Measurements from ENCODE around the gene OSBPL2.

Gene OSBPL2

DNA sequence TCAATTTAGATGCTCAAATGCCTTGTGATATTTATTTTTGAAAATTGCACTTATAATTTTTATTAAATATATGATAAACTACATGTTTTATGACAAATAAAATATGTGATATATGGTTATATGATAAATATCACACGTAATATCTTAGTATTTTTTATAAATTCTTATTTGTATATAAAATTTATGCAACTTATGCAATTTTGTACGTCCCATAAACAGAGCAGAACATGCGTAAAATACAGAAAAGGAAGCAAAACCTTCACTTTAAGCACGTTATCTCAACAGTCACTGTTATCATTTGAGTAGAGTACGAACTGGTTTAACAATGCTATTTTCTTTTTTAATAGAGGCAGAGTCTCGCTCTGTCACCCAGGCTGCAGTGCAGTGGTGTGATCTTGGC lies 48.8 kb downstream of the OSBPL2 start:
- DNase-seq, result no peak

GRCh38 chr20:62287759-62288534 lies 49.6 kb downstream of the OSBPL2 start:
- no peak for DNase-seq

DNA sequence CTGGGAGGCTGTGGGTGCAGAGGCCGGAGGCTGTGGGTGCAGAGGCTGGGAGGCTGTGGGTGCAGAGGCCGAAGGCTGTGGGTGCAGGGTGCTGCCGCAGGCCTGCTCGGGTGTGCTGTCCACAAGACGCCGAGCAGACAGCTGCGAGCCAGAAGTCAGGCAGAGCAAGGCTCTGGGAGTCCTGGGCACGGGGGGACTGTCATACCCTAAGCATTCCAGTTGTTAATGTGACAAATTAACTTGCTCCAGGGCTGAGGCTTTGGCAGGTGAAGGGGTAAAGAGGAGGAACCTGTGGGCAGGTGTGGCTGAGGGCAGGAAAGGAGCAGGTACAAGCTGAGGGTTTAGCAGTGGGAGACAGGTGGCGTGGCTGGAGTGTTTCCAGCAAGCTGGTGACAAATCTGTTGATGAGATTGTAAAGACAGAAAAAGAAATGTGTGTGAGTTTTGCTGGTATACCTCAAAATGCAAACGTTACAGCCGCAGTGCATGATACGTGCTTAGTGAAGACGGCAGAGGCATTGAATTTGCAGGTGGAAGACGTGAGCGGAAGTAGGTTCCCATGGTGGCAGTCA lies 50.3 kb downstream of the OSBPL2 start:
- no peak for DNase-seq

DNA sequence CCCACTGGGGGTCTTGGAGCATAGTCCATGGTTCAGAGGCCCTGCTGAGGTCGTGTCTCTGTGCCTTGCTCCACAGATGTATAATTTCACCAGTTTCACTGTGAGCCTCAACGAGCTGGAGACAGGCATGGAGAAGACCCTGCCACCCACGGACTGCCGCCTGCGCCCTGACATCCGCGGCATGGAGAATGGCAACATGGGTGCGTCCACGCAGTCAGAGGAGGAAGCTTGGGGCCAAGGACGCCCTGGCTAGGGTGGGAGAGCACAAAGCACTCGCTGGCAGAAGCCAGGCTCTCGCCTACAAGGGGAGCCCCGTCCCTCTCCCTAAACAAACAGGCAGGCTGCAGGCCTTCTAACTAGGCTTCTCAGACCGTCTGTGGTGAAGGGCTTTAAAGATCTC lies 50.8 kb downstream of the OSBPL2 start:
- no peak for DNase-seq

GRCh38 chr20:62289898-62290297 lies 51.6 kb downstream of the OSBPL2 start:
- DNase-seq, result no peak

GRCh38 chr20:62291251-62292066 lies 53.1 kb downstream of the OSBPL2 start:
- DNase-seq, result no peak

- DNase-seq, result no peak
Measured at GRCh38 chr20:62292108-62292507, 53.8 kb downstream of the OSBPL2 start.

- no peak for DNase-seq
Measured at GRCh38 chr20:62293111-62293784, 54.9 kb downstream of the OSBPL2 start.

DNA sequence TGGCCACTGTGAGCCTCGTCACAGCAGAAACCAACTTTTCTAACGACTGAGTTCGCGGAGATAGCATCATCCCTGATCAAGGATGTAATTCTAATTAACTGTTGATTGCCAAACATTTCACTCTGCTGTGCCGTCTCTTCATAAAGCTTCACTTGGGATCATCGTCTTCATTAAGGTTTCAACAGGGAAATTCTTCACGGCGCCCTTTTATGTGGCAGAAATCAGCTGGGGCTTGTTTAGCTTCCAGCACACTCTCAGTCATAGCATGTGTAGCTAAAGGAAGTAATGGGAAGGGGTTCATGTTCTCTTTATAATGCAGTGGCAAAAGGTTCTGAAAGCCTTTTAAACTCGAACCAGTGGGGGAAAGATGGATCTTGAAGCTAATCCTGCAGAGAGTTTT lies 55.6 kb downstream of the OSBPL2 start:
- DNase-seq, result no peak

DNA sequence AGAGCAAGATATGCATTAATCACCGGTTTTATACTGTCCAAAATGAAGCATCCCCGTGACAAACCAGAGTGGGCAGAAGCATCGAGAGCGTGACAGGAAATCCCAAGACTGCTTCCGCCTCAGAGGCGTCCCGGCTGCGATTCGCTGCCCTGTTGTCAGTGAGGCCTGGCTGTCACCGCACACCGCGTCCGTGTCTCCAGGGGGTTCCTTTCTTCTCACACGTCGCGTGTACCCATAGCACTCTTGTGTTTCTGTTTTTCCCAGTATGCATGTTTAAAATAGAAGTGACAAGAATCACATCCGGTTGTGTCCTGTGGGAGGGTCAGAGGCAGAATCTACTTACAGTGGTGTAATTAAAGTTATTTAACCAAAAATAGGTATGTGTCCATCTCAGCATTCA lies 56.2 kb downstream of the OSBPL2 start:
- no peak for DNase-seq

- no peak for DNase-seq
Measured at GRCh38 chr20:62296724-62297448, 58.6 kb downstream of the OSBPL2 start.

DNA sequence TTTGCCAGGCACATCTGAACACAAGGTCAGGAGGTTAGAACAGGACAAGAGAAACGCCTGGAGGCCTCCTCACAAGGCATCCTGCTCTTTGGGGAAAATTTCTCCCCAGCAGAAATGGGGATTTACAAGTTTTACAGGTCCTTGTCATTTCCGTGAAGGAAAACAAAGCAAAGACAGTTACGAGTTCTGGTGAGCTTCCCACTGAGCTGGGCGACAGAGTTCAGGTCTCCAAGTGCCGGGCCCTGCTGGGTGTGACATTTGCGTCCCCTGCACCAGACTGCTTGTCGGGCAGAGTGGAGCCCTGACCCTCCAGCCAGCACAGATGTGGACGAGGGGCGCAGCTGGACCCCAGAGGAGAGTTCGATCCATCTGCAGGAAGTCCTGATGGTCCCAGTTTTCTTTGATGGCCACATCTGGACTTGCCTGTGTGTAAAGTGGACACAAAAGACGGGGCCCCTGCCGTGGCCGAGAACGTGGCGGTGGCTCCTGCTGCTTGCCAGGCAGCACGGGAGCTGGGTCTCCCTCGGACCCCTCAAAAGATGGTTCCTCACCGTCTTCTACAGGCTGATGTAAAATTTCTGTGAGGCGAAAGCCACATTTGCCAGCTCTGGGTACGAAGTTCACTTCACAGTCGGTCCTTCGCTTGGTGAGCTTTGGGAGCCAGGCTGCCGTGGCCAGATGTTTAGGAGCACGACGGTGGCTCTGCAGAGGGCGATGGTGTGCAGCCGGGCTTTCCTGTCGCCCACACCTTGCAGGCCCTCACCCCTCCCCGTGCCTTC lies 59.3 kb downstream of the OSBPL2 start:
- no peak for DNase-seq

DNA sequence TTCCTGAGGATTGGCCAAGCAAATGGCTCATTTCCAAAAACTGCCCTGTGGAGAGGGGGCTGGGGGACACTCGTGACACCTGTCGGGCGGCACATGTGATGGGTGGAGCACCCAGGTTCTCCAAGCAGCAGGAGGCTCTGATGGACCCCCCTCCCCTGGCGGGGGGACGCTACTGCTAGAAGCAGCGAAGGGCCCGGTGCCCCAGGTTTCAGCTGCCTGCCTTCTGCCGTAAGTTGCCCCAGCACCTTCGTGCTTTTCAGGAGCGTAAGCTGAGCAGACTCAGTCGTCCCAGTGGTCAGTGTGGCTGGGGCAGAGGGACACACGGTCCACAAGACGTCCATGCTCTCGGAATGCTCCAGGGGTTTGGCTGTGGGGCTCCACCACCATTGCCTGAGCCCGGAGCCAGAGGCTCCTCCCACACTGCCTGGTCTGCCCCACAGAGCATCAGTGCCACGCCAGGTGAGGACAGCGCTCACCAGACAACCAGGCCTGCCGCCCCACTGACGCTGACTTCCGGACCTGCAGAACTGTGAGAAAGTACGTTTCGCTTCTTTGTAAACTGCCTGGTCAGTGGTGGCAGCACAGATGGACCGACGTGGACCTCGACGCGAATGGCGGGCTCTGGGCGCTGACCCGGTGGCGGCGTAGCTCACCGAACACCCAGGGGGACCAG lies 60.4 kb downstream of the OSBPL2 start:
- no peak for DNase-seq

DNA sequence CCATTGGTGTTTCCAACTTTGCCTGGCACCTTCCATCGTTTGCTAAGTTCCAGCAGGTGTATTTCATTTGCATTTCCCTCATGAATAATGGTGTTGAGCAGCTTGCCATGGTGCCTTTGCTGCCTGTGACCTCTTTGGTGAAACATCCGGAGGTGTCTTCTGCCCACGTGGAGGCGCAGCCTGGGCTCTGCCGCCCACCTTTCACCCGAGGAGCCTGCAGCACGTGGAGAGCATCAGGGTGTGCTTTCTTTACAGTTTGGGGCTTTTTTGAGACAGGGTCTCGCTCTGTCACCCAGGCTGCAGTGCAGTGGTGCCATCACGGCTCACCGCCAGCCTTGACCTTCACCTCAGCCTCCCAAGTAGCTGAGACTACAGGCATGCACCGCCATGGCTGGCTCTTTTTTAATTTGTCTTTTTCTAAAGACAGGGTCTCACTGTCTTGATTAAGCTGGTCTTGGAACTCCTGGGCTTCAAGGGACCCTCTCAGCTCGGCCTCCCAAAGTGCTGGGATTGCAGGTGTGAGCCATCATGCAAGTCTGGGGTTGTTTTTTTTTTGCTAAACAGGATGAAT lies 61.4 kb downstream of the OSBPL2 start:
- no peak for DNase-seq

DNA sequence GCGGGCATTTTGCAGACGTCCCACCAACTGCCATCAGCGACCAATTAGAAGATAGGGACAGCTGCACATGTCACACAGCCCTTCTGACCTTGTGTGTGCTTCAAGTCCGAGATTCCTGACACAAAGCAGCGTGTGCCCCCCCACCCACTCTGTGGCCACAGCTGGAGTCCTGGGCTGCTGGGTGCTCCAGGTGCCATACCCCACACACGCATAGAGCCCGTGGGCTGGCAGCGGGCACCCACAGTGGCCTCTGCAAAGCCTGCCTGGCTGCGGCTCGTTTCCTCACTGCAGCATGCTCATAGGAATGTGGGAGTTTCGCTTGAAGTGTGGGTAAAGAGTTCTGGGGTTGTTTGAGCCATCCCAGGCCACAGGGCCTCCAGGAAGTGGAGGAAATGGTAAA lies 62.0 kb downstream of the OSBPL2 start:
- DNase-seq, result no peak

DNA sequence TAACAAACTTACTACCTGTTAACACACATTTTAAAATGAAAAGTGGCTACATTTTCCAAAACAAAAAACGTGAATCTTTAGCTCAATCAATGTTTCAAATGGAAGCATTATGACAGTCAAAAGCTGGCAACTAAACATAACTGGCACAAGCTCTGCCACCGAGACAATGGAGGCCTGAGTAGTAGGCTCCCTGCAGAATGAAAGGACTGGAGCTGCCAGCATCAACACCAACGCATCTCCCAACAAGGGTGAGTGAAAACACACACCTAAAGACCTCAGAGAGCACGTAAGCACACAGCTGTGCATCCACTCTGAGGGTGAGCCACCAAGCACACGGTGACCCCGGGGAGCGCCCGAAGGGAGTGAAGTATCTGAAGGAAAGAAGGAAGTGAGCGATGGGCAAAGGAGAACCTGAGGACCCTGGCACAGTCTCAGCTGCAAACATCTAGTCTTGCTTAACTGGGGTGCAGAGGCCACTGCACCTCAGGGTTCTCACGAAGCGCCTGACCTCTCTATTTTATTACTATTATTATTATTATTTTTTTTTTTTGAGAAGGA lies 62.9 kb downstream of the OSBPL2 start:
- DNase-seq, result no peak

DNA sequence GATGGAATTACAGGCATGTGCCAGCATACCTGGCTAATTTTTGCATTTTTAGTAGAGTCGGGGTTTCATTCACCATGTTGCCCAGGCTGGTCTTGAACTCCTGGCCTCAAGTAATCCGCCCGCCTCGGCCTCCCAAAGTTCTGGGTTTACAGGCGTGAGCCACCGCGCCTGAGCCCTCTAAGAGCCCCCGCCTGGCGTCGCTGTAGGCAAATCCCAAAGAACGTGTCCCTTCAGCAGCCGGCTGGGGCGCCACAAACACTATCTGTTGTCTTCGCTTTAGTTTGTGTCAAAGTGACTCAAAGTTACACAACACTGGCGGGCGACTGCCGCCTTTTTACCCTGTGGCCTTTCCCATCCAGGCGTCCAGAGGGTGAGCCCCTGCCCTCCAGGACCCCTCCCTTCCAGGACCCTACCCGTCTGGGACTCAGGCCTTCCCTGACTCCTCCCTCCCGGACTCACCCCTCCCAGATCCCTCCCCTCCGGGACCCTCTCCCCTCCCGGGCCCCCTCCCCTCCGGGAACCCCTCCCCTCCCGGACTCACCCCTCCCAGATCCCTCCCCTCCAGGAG lies 63.5 kb downstream of the OSBPL2 start:
- DNase-seq, result peak; percentile 93

- peak; percentile 97 for DNase-seq
Measured at GRCh38 chr20:62302341-62303061, 64.2 kb downstream of the OSBPL2 start, which contains the start of gene ADRM1. ADRM1 (plus strand) TSS chr20:62302997; CDS start chr20:62303569, 572 bp downstream.

- no peak for DNase-seq
Measured at GRCh38 chr20:62303062-62303339, 64.7 kb downstream of the OSBPL2 start.
